ENCODE results near the gene AQP12A. TPM values are rescaled to one million over a fixed set of nuclear protein-coding genes. Genes with fewer than 3 reads are reported as not detected.

Gene AQP12A
- total RNA-seq (2022; extraction: Qiagen RNA extraction), result not detected in 5 replicates

GRCh38 chr2:240691631-240692420 lies at the start of gene AQP12A:
Gene AQP12A (plus strand): TSS chr2:240691866. CDS start chr2:240691914, 48 bp downstream.

GRCh38 chr2:240682431-240683224 lies 9.0 kb upstream of the AQP12A start, which contains the start of gene AQP12B:
Gene AQP12B (minus strand): TSS chr2:240682885. CDS start chr2:240682837, 48 bp downstream.

Other genes with a start within 250 kb of the AQP12A start
- gene ANKMY1, start 133.9 kb upstream of the AQP12A start, total RNA-seq (2022; extraction: Qiagen RNA extraction), result 8.1 to 10.4 TPM (median 9.8 TPM) in 5 replicates
- gene DUSP28, start 131.5 kb upstream of the AQP12A start, total RNA-seq (2022; extraction: Qiagen RNA extraction), result 3.7 to 9.5 TPM (median 7.9 TPM) in 5 replicates
- gene RNPEPL1, start 123.4 kb upstream of the AQP12A start, total RNA-seq (2022; extraction: Qiagen RNA extraction), result 45.7 to 65.6 TPM (median 63.6 TPM) in 5 replicates
- gene CAPN10, start 105.1 kb upstream of the AQP12A start, total RNA-seq (2022; extraction: Qiagen RNA extraction), result 17.2 to 25.4 TPM (median 23.0 TPM) in 5 replicates
- gene GPR35, start 66.4 kb upstream of the AQP12A start, total RNA-seq (2022; extraction: Qiagen RNA extraction), result 0.61 to 0.90 TPM (median 0.87 TPM) in 5 replicates
- not detected in 5 replicates for gene AQP12B, start 9.0 kb upstream of the AQP12A start, total RNA-seq (2022; extraction: Qiagen RNA extraction)
- 0.74 to 1.4 TPM (median 0.84 TPM) in 5 replicates for gene KIF1A, start 128.4 kb downstream of the AQP12A start, total RNA-seq (2022; extraction: Qiagen RNA extraction)
- gene AGXT, start 177.0 kb downstream of the AQP12A start, total RNA-seq (2022; extraction: Qiagen RNA extraction), result not detected in 5 replicates
- gene MAB21L4, start 204.3 kb downstream of the AQP12A start, total RNA-seq (2022; extraction: Qiagen RNA extraction), result 0.12 to 0.54 TPM (median 0.24 TPM) in 4 of 5 replicates, not detected in the other
- gene CROCC2, start 214.5 kb downstream of the AQP12A start, total RNA-seq (2022; extraction: Qiagen RNA extraction), result not detected in 5 replicates

Data from A549 treated with Hydrocortisone at 1 μM for 4 hours (cell line).